Endothelial cell of umbilical vein (primary cell): Measurements from ENCODE around the gene NTMT2. TPM values are rescaled to one million over a fixed set of nuclear protein-coding genes. Genes with fewer than 3 reads are reported as not detected.

ENCODE experiments used
- BruUV-seq: library from RNA; stranded (reverse); fragments of 400-500 nt; replicated peaks from 2 replicates; lab custom pipeline; 2021; lab: Mats Ljungman, UMichigan
- CTCF ChIA-PET: fragments of 300-600, 350-600 bp; sonication (Branson Sonifier 250); formaldehyde crosslinking; loops from one replicate; lab custom pipeline; 2021; ENCODE audit warnings: antibody characterized with exemption, inconsistent platforms; lab: Charles Lee
- POLR2A ChIA-PET: fragments of 300-600, 350-600 bp; sonication (Branson Sonifier 250); formaldehyde crosslinking; loops from one replicate; lab custom pipeline; 2021; ENCODE audit warnings: antibody characterized with exemption, inconsistent platforms; lab: Charles Lee
- DNase-seq: peaks from one replicate; pipeline ENCODE4 v3.0.0-alpha.2; 2011; ENCODE audit warnings: low read depth, low spot score
- FAIRE-seq: peaks from 2 replicates; lab custom pipeline; 2011; peaks lifted over from hg19 to GRCh38; lab: Jason Lieb, UNC
- H2AFZ ChIP-seq: 2 replicates; pipeline ENCODE4 v1.6.0; 2012; ENCODE audit warnings: low read depth, low read length, control low read depth, inconsistent platforms
- H3K27ac ChIP-seq: 2 replicates; pipeline ENCODE4 v1.5.1; 2011; ENCODE audit warnings: low read depth, mild to moderate bottlenecking, control low read depth, low read length, moderate library complexity; ENCODE audit not compliant: insufficient read depth
- H3K27me3 ChIP-seq, 2 experiments: 2 replicates each; pipeline versions ENCODE4 v1.6.0 to v1.6.1; 2011; ENCODE audit warnings: low read length in 2 of 2, mixed read lengths in 1 of 2; ENCODE audit not compliant: control insufficient read depth in 2 of 2, insufficient read depth in 2 of 2
- H3K36me3 ChIP-seq, 2 experiments: 2 replicates in 1 of 2; 3 replicates in 1 of 2; pipeline ENCODE4 v1.5.1; 2011; ENCODE audit warnings: low read length in 2 of 2, mild to moderate bottlenecking in 1 of 2, moderate library complexity in 1 of 2; ENCODE audit not compliant: control insufficient read depth in 2 of 2, insufficient read depth in 2 of 2; ENCODE audit errors: extremely low read depth in 1 of 2
- H3K4me1 ChIP-seq: 3 replicates; pipeline ENCODE4 v1.5.1; 2011; ENCODE audit warnings: mild to moderate bottlenecking, low read length; ENCODE audit not compliant: control insufficient read depth, insufficient read depth; ENCODE audit errors: extremely low read depth
- H3K4me2 ChIP-seq: 2 replicates; pipeline ENCODE4 v1.6.1; 2011; ENCODE audit warnings: low read length, control low read depth, mixed read lengths; ENCODE audit not compliant: insufficient read depth
- H3K4me3 ChIP-seq, 3 experiments: fragments of 200-600 bp in 1 of 3; sonication (generic), shearing (Covaris generic) in 1 of 3; replicated peaks in 1 of 3; 2 replicates each; pipeline ENCODE4 v1.5.1; 2011 to 2016; ENCODE audit warnings: control low read depth in 3 of 3, low read length in 3 of 3, mild to moderate bottlenecking in 2 of 3, inconsistent platforms in 1 of 3, low read depth in 1 of 3, moderate library complexity in 1 of 3; ENCODE audit not compliant: insufficient read depth in 1 of 3
- H3K79me2 ChIP-seq: 2 replicates; pipeline ENCODE4 v1.6.0; 2012; ENCODE audit warnings: low read length, inconsistent platforms; ENCODE audit not compliant: control insufficient read depth, insufficient read depth
- H3K9ac ChIP-seq: replicated peaks from 2 replicates; pipeline ENCODE3; 2011; ENCODE audit warnings: low read length, control low read depth; ENCODE audit not compliant: insufficient read depth; ENCODE audit errors: extremely low read depth
- H3K9me1 ChIP-seq: replicated peaks from 3 replicates; pipeline ENCODE4 v1.6.0; 2011; ENCODE audit warnings: mild to moderate bottlenecking, low read length; ENCODE audit not compliant: control insufficient read depth, insufficient read depth; ENCODE audit errors: extremely low read depth
- H3K9me3 ChIP-seq: replicated peaks from 2 replicates; pipeline ENCODE4 v1.5.1; 2012; ENCODE audit warnings: low read length, inconsistent platforms; ENCODE audit not compliant: control insufficient read depth, insufficient read depth
- H4K20me1 ChIP-seq: replicated peaks from 2 replicates; pipeline ENCODE3; 2011; ENCODE audit warnings: mild to moderate bottlenecking, low read length; ENCODE audit not compliant: control insufficient read depth, insufficient read depth; ENCODE audit errors: extremely low read depth
- CTCF ChIP-seq, 2 donors: IDR thresholded peaks; 1 replicate in 1 of 2; 2 replicates in 1 of 2; pipeline ENCODE4 v1.5.1; 2011; ENCODE audit warnings: low read length in 2 of 2, mild to moderate bottlenecking in 2 of 2, moderate library complexity in 2 of 2, control low read depth in 1 of 2, inconsistent platforms in 1 of 2, low read depth in 1 of 2; ENCODE audit not compliant: insufficient read depth in 1 of 2; ENCODE audit errors: extremely low read depth in 1 of 2
- FOS ChIP-seq: IDR thresholded peaks from 2 replicates; pipeline ENCODE4 v1.6.1; 2011; ENCODE audit warnings: mild to moderate bottlenecking, low read length, moderate library complexity, borderline replicate concordance; ENCODE audit not compliant: insufficient read depth
- GATA2 ChIP-seq: IDR thresholded peaks from 2 replicates; pipeline ENCODE4 v1.7.0; 2011; ENCODE audit warnings: low read depth, mild to moderate bottlenecking, moderate library complexity, mixed read lengths, low read length; ENCODE audit not compliant: insufficient read length, insufficient read depth
- MAX ChIP-seq: IDR thresholded peaks from 2 replicates; pipeline ENCODE4 v1.6.1; 2011; ENCODE audit not compliant: insufficient read depth, insufficient read length
- MYC ChIP-seq: IDR thresholded peaks from one replicate; pipeline ENCODE4 v1.6.1; 2011; ENCODE audit warnings: mild to moderate bottlenecking, low read depth, low read length
- POLR2A ChIP-seq: IDR thresholded peaks from 2 replicates; pipeline ENCODE4 v1.6.1; 2012; ENCODE audit warnings: low read depth, mild to moderate bottlenecking, control low read depth, low read length
- POLR2AphosphoS5 ChIP-seq: IDR thresholded peaks from 2 replicates; pipeline ENCODE4 v1.6.1; 2012; ENCODE audit warnings: low read depth, mild to moderate bottlenecking, control low read depth, low read length, moderate library complexity; ENCODE audit not compliant: insufficient read depth
- dilution Hi-C: fragments of 300-500 bp; cut with MboI; formaldehyde crosslinking; loops from one replicate; pipeline ENCODE4 v1.15.0; 2019; ENCODE audit warnings: low sequenced_read_pairs; ENCODE audit not compliant: extremely low pct_ligation_motif_present
- intact Hi-C: fragments of 100-400 bp; cut with micrococcal nuclease; formaldehyde crosslinking; loops from one replicate; pipeline ENCODE4 v1.10.0; 2022
- polyA plus RNA-seq, 4 experiments: library from polyadenylated mRNA; depleted of rRNA in 3 of 4; stranded (reverse) in 3 of 4; unstranded in 1 of 4; fragments of >200 nt; gene quantifications; 2 replicates each; pipeline versions ENCODE4 v1.2.1 to v1.2.3, GENCODE V29; 2011 to 2012; ENCODE audit warnings: missing spikeins in 1 of 4
- total RNA-seq: library from RNA; stranded (reverse); gene quantifications from 2 replicates; pipeline ENCODE4 v1.2.3, GENCODE V29; 2021

The NTMT2 gene
- total and polyA plus RNA-seq, 2 donors (not counting 3 experiments of a cell fraction or from before 2014, with no cell fraction given), result not detected

- Histone ChIP-seq H3K4me1 (no peaks in the 10 kb centered on the region), H3K4me2 (no peak overlapping the region), H3K79me2 (no peaks in the 10 kb centered on the region), H3K9me3 (no peaks in the 10 kb centered on the region), H3K36me3 (no peaks in the 10 kb centered on the region), H4K20me1 (no peaks in the 10 kb centered on the region), H3K9me1 (no peaks in the 10 kb centered on the region), H3K9ac (no peak overlapping the region), H2AFZ (no peak overlapping the region), H3K27ac (no peak overlapping the region), H3K27me3 (no peaks in the 10 kb centered on the region), H3K4me3 (no peak overlapping the region)
- FAIRE-seq (no peak), DNase-seq (no peak)
- ChIA-PET POLR2A (no interaction called here), CTCF (no interaction called here)
- TF ChIP-seq POLR2AphosphoS5 (no peak), FOS (no peak), MYC (no peak), GATA2 (no peak), CTCF (IDR thresholded peaks at IDR 0.05; ENCODE audit: extremely low read depth in 1 of 2, insufficient read depth in 1 of 2, low read depth in 1 of 2, low read length in 2 of 2) (no peak)
- dilution Hi-C loops, result no loop called here
- intact Hi-C loops, result no loop called here
- BruUV-seq, result no TSS peak
These were observed 46.8 kb downstream of the NTMT2 start for GRCh38 chr1:170192546-170192945.

DNA sequence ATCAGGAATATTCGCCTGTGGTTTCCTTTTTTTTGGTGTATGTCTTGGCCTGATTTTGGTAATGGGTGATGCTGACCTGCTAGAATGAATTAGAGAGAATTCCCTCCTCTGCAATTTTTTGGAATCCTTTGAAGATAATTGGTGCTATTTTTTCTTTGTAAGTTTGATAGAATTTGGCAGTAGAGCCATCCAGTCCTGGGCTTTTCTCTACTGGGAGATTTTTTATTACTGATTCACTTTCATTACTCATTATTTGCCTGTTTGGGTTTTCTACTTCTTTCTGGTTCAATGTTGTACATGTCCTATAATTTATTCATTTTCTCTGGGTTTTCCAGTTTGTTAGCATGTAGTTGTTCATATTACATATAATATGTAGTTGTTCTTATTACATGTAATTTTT is 48.7 kb downstream of the NTMT2 start:
- H3K79me2 ChIP-seq, result no peaks in the 10 kb centered on the region
- no peaks in the 10 kb centered on the region for H4K20me1 ChIP-seq
- no peaks in the 10 kb centered on the region for H3K36me3 ChIP-seq
- DNase-seq (no peak), FAIRE-seq (no peak)
- H3K4me1 ChIP-seq, result no peaks in the 10 kb centered on the region
- BruUV-seq, result no TSS peak
- H2AFZ ChIP-seq, result no peak overlapping the region
- dilution Hi-C loops, result no loop called here
- H3K9me3 ChIP-seq, result no peaks in the 10 kb centered on the region
- no peaks in the 10 kb centered on the region for H3K27me3 ChIP-seq
- H3K9me1 ChIP-seq, result no peaks in the 10 kb centered on the region
- no peak overlapping the region for H3K9ac ChIP-seq
- POLR2A ChIA-PET, result no interaction called here
- intact Hi-C loops, result no loop called here
- CTCF ChIA-PET, result no interaction called here
- TF ChIP-seq CTCF (IDR thresholded peaks at IDR 0.05; ENCODE audit: extremely low read depth in 1 of 2, insufficient read depth in 1 of 2, low read depth in 1 of 2, low read length in 2 of 2) (no peak), MAX (no peak), POLR2A (no peak)
- no peak overlapping the region for H3K4me3 ChIP-seq
- no peak overlapping the region for H3K4me2 ChIP-seq
- H3K27ac ChIP-seq, result no peak overlapping the region
